Spleen (tissue), 7 donors: ENCODE data around the gene CCN2.

Experiments
- POLR2A ChIP-seq, 3 donors: fragments of 450-650 bp; IDR thresholded peaks; one replicate each; pipeline ENCODE4 v1.5.1; 2017; ENCODE audit warnings: antibody characterized with exemption in 3 of 3, mild to moderate bottlenecking in 1 of 3
- TF ChIP-seq, protein P1 (sequence below), 11 experiments: fragments of 200-600 bp in 7 of 11; fragments of 450-650 bp in 4 of 11; sonication (generic) in 4 of 11; IDR thresholded peaks in 8 of 11; conservative IDR thresholded peaks in 3 of 11; 1 replicate in 7 of 11; 2 replicates in 4 of 11; pipeline versions ENCODE4 v1.4.0 to v1.8.0; 2016 to 2021; ENCODE audit warnings: antibody characterized with exemption in 11 of 11, inconsistent platforms in 4 of 11, mild to moderate bottlenecking in 1 of 11
- donor health status: DM: no; HTN: no; CAD: no; lungs with moderate emphysema.
- donor health status: DM: no; HTN: no; CAD: no.
- donor health status: DM: no; HTN: no; CAD: no.

DNA sequence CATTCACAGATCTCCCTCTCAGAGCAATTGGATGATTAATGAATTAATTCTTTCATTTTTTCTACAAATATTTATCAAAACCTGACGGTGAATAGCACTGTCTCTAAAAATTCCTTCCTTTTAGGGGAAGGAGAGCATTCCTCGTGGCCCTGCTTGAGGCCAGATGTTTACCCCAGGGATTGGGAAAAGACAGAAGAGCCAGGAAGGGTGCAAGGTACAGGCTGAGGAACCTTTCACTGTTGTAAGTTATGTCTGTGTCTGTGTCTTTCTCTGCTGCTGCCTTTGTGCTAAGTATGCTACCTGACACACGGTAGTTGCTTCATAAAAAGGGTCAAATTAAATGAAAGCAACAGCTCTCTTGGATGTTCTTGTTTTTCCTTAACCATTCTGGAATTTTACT lies 27.4 kb upstream of the CCN2 start:
- TF ChIP-seq, protein P1, sequence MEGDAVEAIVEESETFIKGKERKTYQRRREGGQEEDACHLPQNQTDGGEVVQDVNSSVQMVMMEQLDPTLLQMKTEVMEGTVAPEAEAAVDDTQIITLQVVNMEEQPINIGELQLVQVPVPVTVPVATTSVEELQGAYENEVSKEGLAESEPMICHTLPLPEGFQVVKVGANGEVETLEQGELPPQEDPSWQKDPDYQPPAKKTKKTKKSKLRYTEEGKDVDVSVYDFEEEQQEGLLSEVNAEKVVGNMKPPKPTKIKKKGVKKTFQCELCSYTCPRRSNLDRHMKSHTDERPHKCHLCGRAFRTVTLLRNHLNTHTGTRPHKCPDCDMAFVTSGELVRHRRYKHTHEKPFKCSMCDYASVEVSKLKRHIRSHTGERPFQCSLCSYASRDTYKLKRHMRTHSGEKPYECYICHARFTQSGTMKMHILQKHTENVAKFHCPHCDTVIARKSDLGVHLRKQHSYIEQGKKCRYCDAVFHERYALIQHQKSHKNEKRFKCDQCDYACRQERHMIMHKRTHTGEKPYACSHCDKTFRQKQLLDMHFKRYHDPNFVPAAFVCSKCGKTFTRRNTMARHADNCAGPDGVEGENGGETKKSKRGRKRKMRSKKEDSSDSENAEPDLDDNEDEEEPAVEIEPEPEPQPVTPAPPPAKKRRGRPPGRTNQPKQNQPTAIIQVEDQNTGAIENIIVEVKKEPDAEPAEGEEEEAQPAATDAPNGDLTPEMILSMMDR (IDR thresholded peaks at IDR 0.05 in 8 of 11, conservative IDR thresholded peaks at IDR 0.05 in 3 of 11): no peak
- TF ChIP-seq POLR2A (IDR thresholded peaks at IDR 0.05): no peak
